HEK293T (cell line): ENCODE results near the gene C10orf120.

Experiments used
- CTCF ChIA-PET: fragments of 350-600 bp; formaldehyde crosslinking; extraction: SDS; loops from one replicate; lab custom pipeline; 2021; ENCODE audit warnings: antibody characterized with exemption, inconsistent platforms; lab: Yijun Ruan, JAX
- POLR2A ChIA-PET: fragments of 350-600 bp; formaldehyde crosslinking; extraction: SDS; loops from one replicate; lab custom pipeline; 2020; ENCODE audit warnings: antibody characterized with exemption, inconsistent platforms; lab: Yijun Ruan, JAX
- DNase-seq: peaks from one replicate; pipeline ENCODE4 v3.0.0; 2012; ENCODE audit warnings: mixed read lengths; ENCODE audit errors: extremely low spot score
- ARNT ChIP-seq: fragments of 450-650 bp; IDR thresholded peaks from 2 replicates; pipeline ENCODE4 v1.6.1; 2017; ENCODE audit warnings: mild to moderate bottlenecking
- BHLHE40 ChIP-seq: fragments of 450-650 bp; IDR thresholded peaks from 2 replicates; pipeline ENCODE4 v1.6.1; 2016; ENCODE audit warnings: mild to moderate bottlenecking, moderate library complexity, borderline replicate concordance
- CTBP1 ChIP-seq: fragments of 450-650 bp; IDR thresholded peaks from 2 replicates; pipeline ENCODE4 v1.6.1; 2016; ENCODE audit warnings: borderline replicate concordance
- ELF4 ChIP-seq: fragments of 450-650 bp; IDR thresholded peaks from 2 replicates; pipeline ENCODE4 v1.6.1; 2017; ENCODE audit warnings: antibody characterized with exemption
- FOXA1 ChIP-seq: fragments of 450-650 bp; IDR thresholded peaks from 2 replicates; pipeline ENCODE4 v1.6.1; 2016; ENCODE audit warnings: mild to moderate bottlenecking
- FOXK2 ChIP-seq: fragments of 450-650 bp; IDR thresholded peaks from 2 replicates; pipeline ENCODE4 v1.6.1; 2016; ENCODE audit warnings: mild to moderate bottlenecking
- FOXM1 ChIP-seq: fragments of 450-650 bp; IDR thresholded peaks from 2 replicates; pipeline ENCODE4 v1.6.1; 2017; ENCODE audit warnings: mild to moderate bottlenecking, borderline replicate concordance
- HDGF ChIP-seq: fragments of 450-650 bp; IDR thresholded peaks from 2 replicates; pipeline ENCODE4 v1.6.1; 2017; ENCODE audit warnings: antibody characterized with exemption, borderline replicate concordance
- L3MBTL2 ChIP-seq: fragments of 450-650 bp; conservative IDR thresholded peaks from 2 replicates; pipeline ENCODE4 v1.6.1; 2016; ENCODE audit warnings: mild to moderate bottlenecking
- LEF1 ChIP-seq: fragments of 450-650 bp; IDR thresholded peaks from 2 replicates; pipeline ENCODE4 v1.6.1; 2017; ENCODE audit warnings: mild to moderate bottlenecking, borderline replicate concordance
- NFRKB ChIP-seq: fragments of 450-650 bp; IDR thresholded peaks from 2 replicates; pipeline ENCODE4 v1.6.1; 2016; ENCODE audit warnings: mild to moderate bottlenecking, moderate library complexity
- SP1 ChIP-seq: fragments of 450-650 bp; IDR thresholded peaks from 2 replicates; pipeline ENCODE4 v1.6.1; 2017
- SUZ12 ChIP-seq: fragments of 450-650 bp; IDR thresholded peaks from 2 replicates; pipeline ENCODE4 v1.6.1; 2016; ENCODE audit warnings: mild to moderate bottlenecking
- TARDBP ChIP-seq: fragments of 450-650 bp; IDR thresholded peaks from 2 replicates; pipeline ENCODE4 v1.6.1; 2016
- ZNF384 ChIP-seq: fragments of 450-650 bp; IDR thresholded peaks from 2 replicates; pipeline ENCODE4 v1.6.1; 2016
- TF ChIP-seq, protein P1 (sequence below): fragments of 450-650 bp; IDR thresholded peaks from 2 replicates; pipeline ENCODE4 v1.6.1; 2016

Gene C10orf120

DNA sequence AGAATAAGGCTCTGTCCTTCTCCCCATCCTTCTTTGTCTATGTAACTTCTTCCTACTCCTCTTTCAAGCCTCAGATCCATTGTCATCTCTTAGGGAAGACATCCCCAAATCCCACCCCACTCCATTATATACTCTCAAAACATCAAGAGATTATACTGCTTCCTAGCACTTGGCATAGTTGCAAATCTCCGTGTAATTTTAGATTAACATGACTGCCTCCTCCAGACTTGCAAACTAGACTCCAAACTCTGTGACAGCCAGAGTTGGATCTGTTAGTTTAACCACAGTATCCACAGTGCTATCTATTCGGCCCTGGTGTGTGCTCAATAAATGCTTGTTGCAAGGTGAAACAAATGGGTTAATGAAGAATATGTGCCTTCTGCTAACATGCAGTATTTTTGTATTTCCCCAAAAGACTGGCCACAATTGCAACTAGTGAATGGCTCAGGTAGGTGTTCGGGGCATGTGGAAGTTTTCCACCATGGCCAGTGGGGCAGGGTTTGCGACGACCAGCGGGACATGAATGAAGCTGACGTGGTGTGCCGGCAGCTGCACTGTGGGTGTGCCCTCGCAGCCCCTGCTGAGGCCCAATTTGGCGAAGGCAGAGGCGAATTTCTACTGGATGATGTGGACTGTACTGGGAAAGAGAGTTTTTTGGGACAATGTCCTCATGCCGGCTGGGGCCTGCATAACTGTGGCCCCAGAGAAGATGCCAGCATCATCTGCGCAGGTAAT, 34.5 kb upstream of the C10orf120 start:
- DNase-seq: no peak
- ChIA-PET CTCF (no interaction called here), POLR2A (no interaction called here)
- TF ChIP-seq SP1: no peak

DNA sequence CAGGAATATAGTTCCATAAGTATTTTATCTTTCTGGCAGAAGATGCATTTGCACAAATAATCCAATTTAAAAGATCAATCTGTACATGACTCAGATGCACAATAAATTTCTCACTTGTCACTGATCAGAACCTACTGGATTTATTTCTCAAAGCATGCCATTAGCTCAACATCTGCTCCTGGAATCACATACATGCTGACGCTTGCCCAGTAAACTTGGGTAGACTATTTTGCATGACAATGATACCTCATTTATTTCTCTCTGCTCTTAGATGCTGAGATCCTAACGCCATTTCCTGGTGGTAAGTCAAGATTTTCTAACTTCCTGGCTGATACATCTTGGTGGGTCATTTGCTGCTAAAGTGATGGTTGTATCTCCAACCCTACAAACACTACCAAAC, 33.8 kb upstream of the C10orf120 start:
- TF ChIP-seq FOXM1 (no peak), SP1 (no peak), HDGF (no peak), FOXK2 (no peak), CTBP1 (no peak), BHLHE40 (no peak), TARDBP (no peak), ELF4 (no peak), FOXA1 (no peak), LEF1 (no peak), ARNT (no peak), ZNF384 (no peak), SUZ12 (no peak), L3MBTL2 (no peak), NFRKB (no peak)
- TF ChIP-seq, protein P1, sequence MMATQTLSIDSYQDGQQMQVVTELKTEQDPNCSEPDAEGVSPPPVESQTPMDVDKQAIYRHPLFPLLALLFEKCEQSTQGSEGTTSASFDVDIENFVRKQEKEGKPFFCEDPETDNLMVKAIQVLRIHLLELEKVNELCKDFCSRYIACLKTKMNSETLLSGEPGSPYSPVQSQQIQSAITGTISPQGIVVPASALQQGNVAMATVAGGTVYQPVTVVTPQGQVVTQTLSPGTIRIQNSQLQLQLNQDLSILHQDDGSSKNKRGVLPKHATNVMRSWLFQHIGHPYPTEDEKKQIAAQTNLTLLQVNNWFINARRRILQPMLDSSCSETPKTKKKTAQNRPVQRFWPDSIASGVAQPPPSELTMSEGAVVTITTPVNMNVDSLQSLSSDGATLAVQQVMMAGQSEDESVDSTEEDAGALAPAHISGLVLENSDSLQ: no peak
- POLR2A ChIA-PET: no interaction called here
- CTCF ChIA-PET: no interaction called here
- DNase-seq: no peak

DNA sequence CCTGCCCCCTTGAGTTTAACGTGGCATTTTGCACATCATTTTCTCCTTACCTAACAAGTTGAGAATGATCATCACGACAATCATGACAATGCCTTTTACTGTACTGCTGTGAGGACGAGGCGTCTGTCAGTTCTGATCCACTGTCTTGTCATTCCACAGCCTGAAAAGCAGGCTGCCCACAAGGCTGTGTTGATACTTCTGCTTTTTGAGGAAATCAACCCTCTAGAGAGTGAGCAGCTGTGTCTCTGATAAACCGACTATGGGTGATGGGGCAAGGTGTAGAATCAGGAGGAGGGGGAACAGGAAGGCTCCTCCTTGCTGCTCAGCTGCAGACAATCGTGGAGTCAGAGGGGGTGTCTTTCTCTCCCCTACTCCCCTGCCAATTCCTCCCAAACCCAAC, 30.6 kb upstream of the C10orf120 start:
- ChIA-PET CTCF (interaction anchor here (0.7 kb wide), 1 partner anchor 238 kb away, joined by 3 read pairs; no protein-coding TSS in a partner anchor), POLR2A (no interaction called here)
- TF ChIP-seq LEF1 (no peak), SP1 (no peak), HDGF (no peak), ARNT (no peak), SUZ12 (no peak), TARDBP (no peak), BHLHE40 (no peak), ELF4 (no peak), FOXK2 (no peak), CTBP1 (no peak), NFRKB (no peak), FOXM1 (no peak), L3MBTL2 (no peak)
- DNase-seq: no peak

DNA sequence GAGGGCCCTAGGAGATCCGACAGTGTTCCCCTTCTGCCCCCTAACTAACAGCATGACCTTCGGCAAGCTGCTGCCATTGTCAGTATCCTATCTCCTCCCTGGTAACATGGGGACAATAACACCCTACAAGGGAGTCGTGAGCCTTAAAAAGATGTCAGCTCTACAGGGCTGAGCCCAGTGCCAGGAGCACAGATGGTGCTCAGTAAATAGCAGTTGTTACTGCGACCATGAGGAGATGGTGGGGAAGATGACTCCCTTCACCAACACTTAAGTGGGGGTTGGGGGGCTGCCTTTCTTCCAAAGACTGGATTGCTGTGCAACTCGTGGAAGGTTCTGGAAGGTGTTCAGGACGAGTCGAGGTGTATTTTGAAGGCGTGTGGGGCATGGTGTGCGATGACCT, 29.5 kb upstream of the C10orf120 start:
- POLR2A ChIA-PET: no interaction called here
- CTCF ChIA-PET: no interaction called here
- no peak for TF ChIP-seq ELF4
- no peak for TF ChIP-seq BHLHE40
- no peak for TF ChIP-seq ZNF384
- TF ChIP-seq FOXA1: no peak
- no peak for TF ChIP-seq SP1
- TF ChIP-seq FOXK2: no peak
- TF ChIP-seq, protein P1: no peak
- TF ChIP-seq HDGF: no peak
- TF ChIP-seq CTBP1: no peak
- DNase-seq: no peak

DNA sequence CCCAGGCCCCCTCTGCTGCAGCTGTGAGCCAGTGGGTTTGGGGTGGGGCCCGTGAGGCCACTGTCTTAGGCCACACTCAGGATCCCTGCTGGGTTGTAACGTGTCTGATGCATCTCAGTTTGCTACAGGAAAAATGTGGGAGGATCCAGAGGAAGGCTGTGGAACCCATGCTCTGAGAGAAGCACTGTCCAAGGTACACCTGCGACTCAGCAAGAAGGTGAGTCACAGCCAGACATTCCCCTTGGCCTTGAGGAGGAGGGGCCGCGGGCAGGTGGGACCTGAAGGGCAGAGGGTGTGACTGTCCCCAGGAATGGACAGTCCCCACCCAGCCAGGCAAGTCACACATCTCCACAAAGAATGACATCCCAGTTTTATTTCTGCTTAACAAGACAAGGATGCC, 27.8 kb upstream of the C10orf120 start:
- TF ChIP-seq BHLHE40 (no peak), FOXM1 (no peak), ARNT (no peak), SUZ12 (no peak), CTBP1 (no peak), L3MBTL2 (no peak), NFRKB (no peak), ZNF384 (no peak), SP1 (no peak), LEF1 (no peak), FOXK2 (no peak), HDGF (no peak), ELF4 (no peak), FOXA1 (no peak), TARDBP (no peak)
- TF ChIP-seq, protein P1: no peak
- DNase-seq: no peak
- ChIA-PET CTCF (no interaction called here), POLR2A (no interaction called here)

DNA sequence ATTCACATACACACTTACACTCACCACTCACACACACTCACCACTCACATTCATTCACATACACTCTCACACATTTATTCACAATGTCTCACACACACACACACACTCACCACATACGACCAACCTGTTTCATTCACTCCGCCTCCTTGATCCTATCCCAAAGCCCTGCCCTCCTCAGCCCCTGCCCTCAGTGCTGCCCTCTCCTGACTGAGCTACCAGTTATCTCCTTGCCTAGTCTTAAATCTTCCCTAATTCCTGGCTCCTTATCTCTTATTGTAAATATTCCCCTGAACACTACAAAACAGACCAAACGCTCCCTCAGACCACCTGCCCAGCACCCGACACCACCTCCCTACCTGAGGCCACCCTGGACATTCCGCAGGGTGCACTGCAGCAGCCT, 26.1 kb upstream of the C10orf120 start:
- TF ChIP-seq SP1 (no peak), NFRKB (no peak), ZNF384 (no peak), SUZ12 (no peak), FOXK2 (no peak), LEF1 (no peak), FOXM1 (no peak), FOXA1 (no peak), CTBP1 (no peak), BHLHE40 (no peak), HDGF (no peak)
- TF ChIP-seq, protein P1: no peak
- CTCF ChIA-PET: no interaction called here
- POLR2A ChIA-PET: no interaction called here
- DNase-seq: no peak
